Gastroesophageal sphincter (tissue), 4 donors: Measurements from ENCODE around the gene ANXA11. TPM values are rescaled to one million over a fixed set of nuclear protein-coding genes. Genes with fewer than 3 reads are reported as not detected.

Experiments
- ATAC-seq: fragments of 150-250 bp; one replicate; pipeline ENCODE4 v1.9.1; 2016; ENCODE audit warnings: mild to moderate bottlenecking, moderate library complexity
- H3K27ac ChIP-seq, 4 donors: fragments of 200-600 bp; sonication (generic) in 3 of 4; 1 replicate in 3 of 4; 2 replicates in 1 of 4; pipeline ENCODE4 v1.5.1; 2016 to 2019
- H3K27me3 ChIP-seq: fragments of 200-600 bp; sonication (generic); one replicate; pipeline ENCODE4 v1.5.1; 2019
- H3K36me3 ChIP-seq, 2 donors: fragments of 200-600 bp; sonication (generic); one replicate each; pipeline ENCODE4 v1.5.1; 2019; ENCODE audit warnings: control low read depth in 1 of 2
- H3K4me1 ChIP-seq, 3 donors: fragments of 200-600 bp; sonication (generic); 1 replicate in 2 of 3; 2 replicates in 1 of 3; pipeline ENCODE4 v1.5.1; 2016 to 2019; ENCODE audit warnings: control low read depth in 2 of 3
- H3K4me3 ChIP-seq, 2 donors: fragments of 200-600 bp; sonication (generic); one replicate each; pipeline ENCODE4 v1.5.1; 2019; ENCODE audit warnings: mild to moderate bottlenecking in 1 of 2, moderate library complexity in 1 of 2
- H3K9me3 ChIP-seq, 3 donors: fragments of 200-600 bp; sonication (generic); one replicate each; pipeline ENCODE4 v1.5.1; 2017 to 2019; ENCODE audit warnings: control low read depth in 2 of 3
- CTCF ChIP-seq, 4 experiments: fragments of 200-600 bp in 2 of 4; fragments of 450-650 bp in 2 of 4; sonication (generic) in 1 of 4; IDR thresholded peaks; one replicate each; pipeline ENCODE4 v1.5.1; 2017 to 2019; ENCODE audit warnings: antibody characterized with exemption in 4 of 4, mild to moderate bottlenecking in 2 of 4, moderate library complexity in 2 of 4
- EP300 ChIP-seq: sonication (generic); formaldehyde crosslinking; IDR thresholded peaks from one replicate; pipeline ENCODE4 v1.6.1; 2017; ENCODE audit warnings: antibody characterized with exemption, mild to moderate bottlenecking
- POLR2A ChIP-seq, 2 donors: fragments of 450-650 bp; IDR thresholded peaks; one replicate each; pipeline ENCODE4 v1.6.1; 2017; ENCODE audit warnings: antibody characterized with exemption in 2 of 2, mild to moderate bottlenecking in 2 of 2, moderate library complexity in 1 of 2
- POLR2AphosphoS5 ChIP-seq: sonication (generic); formaldehyde crosslinking; IDR thresholded peaks from one replicate; pipeline ENCODE4 v1.6.1; 2017; ENCODE audit warnings: antibody characterized with exemption
- WGBS, 2 donors: methylation state at CpG; one replicate each; pipeline ENCODE4 v1.1.5; 2018; ENCODE audit warnings: low coverage in 1 of 2; 5-methylcytosine and 5-hydroxymethylcytosine counted together
- total RNA-seq, 4 donors: library from RNA; depleted of rRNA; stranded (reverse); fragments of >200 nt; gene quantifications; one replicate each; pipeline ENCODE4 v1.1.0, GENCODE V29; 2016

The ANXA11 gene
- total RNA-seq, 4 donors from 2014 or later: 117 to 225 (median 162) TPM

DNA sequence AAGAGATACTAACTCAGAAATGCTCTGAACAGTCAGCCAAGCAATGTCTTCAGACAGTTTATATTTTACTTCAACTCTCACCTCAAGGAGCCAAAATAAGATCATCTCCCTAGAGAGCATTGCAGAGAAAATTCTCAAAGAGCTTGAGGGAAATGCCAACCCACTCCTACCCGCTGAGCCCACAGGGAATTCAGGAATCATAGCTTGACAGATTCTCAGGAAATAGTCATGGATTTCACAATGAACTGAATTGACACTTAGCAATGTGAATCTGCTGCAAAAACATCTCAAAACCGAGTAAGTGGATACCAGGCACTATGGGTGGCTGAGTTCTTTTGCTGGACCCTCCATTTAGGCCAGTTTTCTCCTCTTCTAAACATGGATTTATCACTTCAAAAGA lies 82.6 kb downstream of the ANXA11 start:
- TF ChIP-seq EP300: no peak
- no peak for TF ChIP-seq POLR2A (IDR thresholded peaks at IDR 0.05)
- no peak for TF ChIP-seq CTCF (IDR thresholded peaks at IDR 0.05)
- no peak for TF ChIP-seq POLR2AphosphoS5
- H3K9me3 ChIP-seq: no peaks in the 10 kb centered on the region
- H3K4me3 ChIP-seq: no peak overlapping the region
- 57 to 73% methylated on average over 1 to 2 of the region's 2 CpGs for WGBS, 2 donors
- H3K4me1 ChIP-seq: peaks cover 0 to 4% (median 0%) of the 10 kb centered on the region in 3 donors
- H3K27me3 ChIP-seq: no peaks in the 10 kb centered on the region
- peak; percentile 25 for ATAC-seq
- no peaks in the 10 kb centered on the region for H3K36me3 ChIP-seq
- H3K27ac ChIP-seq: no peak overlapping the region

DNA sequence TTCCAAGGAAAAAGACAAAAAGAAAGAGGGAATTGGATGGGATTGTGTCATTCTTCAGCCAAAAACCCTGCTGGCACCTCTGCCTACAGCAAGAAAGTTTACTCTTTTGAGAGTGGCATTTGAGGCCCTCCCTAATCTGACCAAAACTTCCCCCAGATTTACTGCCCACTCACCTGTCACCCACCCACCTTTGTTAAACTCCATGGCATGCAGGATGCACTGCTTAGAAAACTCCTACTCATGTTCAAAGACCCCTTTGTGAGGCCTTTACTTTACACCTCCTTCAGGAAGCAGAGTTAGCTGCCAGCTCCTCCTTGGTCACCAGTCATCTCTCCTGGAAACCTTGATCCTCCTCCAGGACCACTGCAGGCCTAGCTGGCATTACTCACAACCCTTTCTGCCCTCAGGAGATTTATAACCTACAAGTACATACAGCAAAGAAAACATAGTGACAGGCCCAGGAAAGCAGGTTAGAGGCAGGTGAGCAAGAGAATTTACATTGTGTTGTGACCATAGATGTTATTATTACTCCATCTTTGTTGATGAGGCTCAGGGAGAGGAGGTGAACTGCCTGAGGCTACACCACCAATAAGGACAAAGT lies 83.1 kb downstream of the ANXA11 start:
- no peak for TF ChIP-seq POLR2A (IDR thresholded peaks at IDR 0.05)
- no peak for TF ChIP-seq CTCF (IDR thresholded peaks at IDR 0.05)
- no peak for TF ChIP-seq EP300
- no peak for TF ChIP-seq POLR2AphosphoS5
- no peaks in the 10 kb centered on the region for H3K9me3 ChIP-seq
- H3K27ac ChIP-seq: peak overlapping the region in 1 of 4 donors; percentile 4
- no peak for ATAC-seq
- peaks cover 0 to 4% (median 0%) of the 10 kb centered on the region in 3 donors for H3K4me1 ChIP-seq
- no peak overlapping the region for H3K4me3 ChIP-seq
- H3K27me3 ChIP-seq: no peaks in the 10 kb centered on the region
- no peaks in the 10 kb centered on the region for H3K36me3 ChIP-seq

DNA sequence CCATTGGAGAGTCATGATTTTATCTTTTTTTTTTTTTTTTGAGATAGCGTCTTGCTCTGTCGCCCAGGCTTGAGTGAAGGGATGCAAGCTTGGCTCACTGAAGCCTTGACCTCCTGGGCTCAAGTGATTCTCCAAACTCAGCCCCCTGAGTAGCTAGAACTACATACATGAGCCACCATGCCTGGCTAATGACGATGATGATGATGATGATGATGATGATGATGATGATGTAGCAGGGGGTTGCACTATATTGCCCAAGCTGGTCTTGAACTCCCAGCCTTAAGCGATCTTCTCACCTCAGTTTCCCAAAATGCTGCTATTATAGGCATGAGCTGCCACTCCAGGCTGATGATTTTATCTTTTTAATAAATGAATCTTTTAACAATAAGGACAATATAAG lies 86.7 kb downstream of the ANXA11 start:
- Histone ChIP-seq H3K9me3 (no peaks in the 10 kb centered on the region), H3K4me1 (peaks cover 0 to 4% (median 0%) of the 10 kb centered on the region in 3 donors), H3K36me3 (no peaks in the 10 kb centered on the region), H3K27me3 (no peaks in the 10 kb centered on the region), H3K4me3 (no peak overlapping the region), H3K27ac (no peak overlapping the region)
- TF ChIP-seq POLR2A (IDR thresholded peaks at IDR 0.05) (no peak), CTCF (IDR thresholded peaks at IDR 0.05) (no peak), POLR2AphosphoS5 (no peak), EP300 (no peak)
- WGBS, 2 donors: 93 to 97% methylated on average over 3 to 4 of the region's 4 CpGs
- ATAC-seq: no peak

GRCh38 chr10:80110986-80111385 lies 94.4 kb downstream of the ANXA11 start:
- WGBS, 2 donors: 91 to 100% methylated on average over 1 of the region's 1 CpG
- Histone ChIP-seq H3K36me3 (no peaks in the 10 kb centered on the region), H3K4me3 (no peak overlapping the region), H3K27me3 (no peaks in the 10 kb centered on the region), H3K27ac (peak overlapping the region in 1 of 4 donors; percentile 29), H3K9me3 (peaks cover 0 to 19% (median 0%) of the 10 kb centered on the region in 3 donors), H3K4me1 (peaks cover 0 to 7% (median 0%) of the 10 kb centered on the region in 3 donors)
- TF ChIP-seq POLR2A (IDR thresholded peaks at IDR 0.05): no peak
- no peak for TF ChIP-seq EP300
- no peak for TF ChIP-seq POLR2AphosphoS5
- TF ChIP-seq CTCF (IDR thresholded peaks at IDR 0.05): no peak
- ATAC-seq: no peak

DNA sequence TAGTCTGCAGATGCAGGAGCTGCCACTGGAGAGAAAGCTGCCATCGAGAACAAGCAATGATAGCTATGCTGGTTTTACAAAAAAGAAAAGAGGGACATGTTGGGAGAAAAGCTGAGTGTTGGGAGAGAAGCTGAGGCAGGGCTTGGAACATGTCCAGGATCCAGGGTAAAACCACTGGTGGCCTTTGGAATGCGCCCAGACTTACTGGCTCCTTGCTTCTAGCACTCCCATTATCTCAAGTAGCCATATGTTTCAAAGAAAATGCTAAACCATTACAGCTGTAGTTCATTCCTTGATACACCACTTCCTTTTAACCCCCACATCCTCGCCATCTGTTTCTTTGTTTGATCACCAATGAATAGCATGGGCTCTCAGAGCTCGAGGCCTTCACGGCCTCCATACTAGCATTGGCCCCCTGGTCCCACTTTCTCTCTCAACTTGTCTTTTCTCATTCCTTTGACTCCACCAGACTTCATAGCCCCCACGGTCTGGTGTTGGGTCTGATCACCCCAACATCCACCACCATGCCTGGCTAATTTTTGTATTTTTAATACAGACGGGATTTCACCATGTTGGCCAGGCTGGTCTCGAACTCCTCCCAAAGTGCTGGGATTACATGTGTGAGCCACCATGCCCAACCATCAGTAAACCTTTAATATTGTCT lies 96.6 kb downstream of the ANXA11 start:
- ATAC-seq: no peak
- Histone ChIP-seq H3K4me1 (peaks cover 4 to 25% (median 5%) of the 10 kb centered on the region in 3 donors), H3K27ac (no peak overlapping the region), H3K9me3 (peaks cover 0 to 19% (median 0%) of the 10 kb centered on the region in 3 donors), H3K4me3 (no peak overlapping the region), H3K36me3 (no peaks in the 10 kb centered on the region), H3K27me3 (no peaks in the 10 kb centered on the region)
- WGBS, 2 donors: 92 to 94% methylated on average over 2 to 7 of the region's 8 CpGs
- TF ChIP-seq CTCF (IDR thresholded peaks at IDR 0.05): no peak
- no peak for TF ChIP-seq POLR2A (IDR thresholded peaks at IDR 0.05)
- TF ChIP-seq POLR2AphosphoS5: no peak
- TF ChIP-seq EP300: no peak
